Kidney epithelial cell (primary cell): ENCODE data around the gene MOV10L1. TPM values are rescaled to one million over a fixed set of nuclear protein-coding genes. Genes with fewer than 3 reads are reported as not detected.

Experiments used
- DNase-seq: peaks from one replicate; pipeline ENCODE4 v3.0.0-alpha.2; 2010; ENCODE audit warnings: low read depth
- H3K27me3 ChIP-seq: 2 replicates; pipeline ENCODE4 v1.6.0; 2011; ENCODE audit warnings: low read length; ENCODE audit not compliant: control insufficient read depth, insufficient read depth
- H3K36me3 ChIP-seq: 2 replicates; pipeline ENCODE4 v1.5.1; 2011; ENCODE audit warnings: low read length; ENCODE audit not compliant: control insufficient read depth, insufficient read depth
- H3K4me3 ChIP-seq: 2 replicates; pipeline ENCODE4 v1.5.1; 2011; ENCODE audit warnings: low read depth, mild to moderate bottlenecking, control low read depth, low read length
- CTCF ChIP-seq: IDR thresholded peaks from 2 replicates; pipeline ENCODE4 v1.5.1; 2011; ENCODE audit warnings: mild to moderate bottlenecking, moderate library complexity, low read length, control low read depth, inconsistent platforms; ENCODE audit not compliant: insufficient read depth, poor library complexity, severe bottlenecking
- total RNA-seq: library from RNA; depleted of rRNA; stranded (reverse); fragments of >200 nt; gene quantifications from 2 replicates; pipeline ENCODE4 v1.2.3, GENCODE V29; 2015

MOV10L1 gene
- total RNA-seq, 1 donor from 2014 or later, result 1.7 TPM

- H3K36me3 ChIP-seq, result no peaks in the 10 kb centered on the region
- TF ChIP-seq CTCF, result no peak
- H3K27me3 ChIP-seq, result no peaks in the 10 kb centered on the region
- no peak for DNase-seq
- H3K4me3 ChIP-seq, result no peak overlapping the region
Observed at GRCh38 chr22:50138041-50138440, 48.2 kb downstream of the MOV10L1 start.

- no peaks in the 10 kb centered on the region for H3K36me3 ChIP-seq
- peaks cover 4% of the 10 kb centered on the region for H3K27me3 ChIP-seq
- H3K4me3 ChIP-seq, result no peak overlapping the region
- DNase-seq, result no peak
- TF ChIP-seq CTCF, result no peak
Observed at GRCh38 chr22:50138988-50139387, 49.2 kb downstream of the MOV10L1 start.

GRCh38 chr22:50139843-50140415, 50.1 kb downstream of the MOV10L1 start:
- Histone ChIP-seq H3K4me3 (no peak overlapping the region), H3K27me3 (peaks cover 6% of the 10 kb centered on the region), H3K36me3 (no peaks in the 10 kb centered on the region)
- no peak for TF ChIP-seq CTCF
- DNase-seq, result no peak

- Histone ChIP-seq H3K36me3 (no peaks in the 10 kb centered on the region), H3K27me3 (peaks cover 6% of the 10 kb centered on the region), H3K4me3 (no peak overlapping the region)
- no peak for TF ChIP-seq CTCF
- DNase-seq, result no peak
Observed at GRCh38 chr22:50140615-50141014, 50.8 kb downstream of the MOV10L1 start.

GRCh38 chr22:50141462-50141861, 51.7 kb downstream of the MOV10L1 start:
- H3K27me3 ChIP-seq, result peaks cover 13% of the 10 kb centered on the region
- no peak overlapping the region for H3K4me3 ChIP-seq
- DNase-seq, result no peak
- no peak for TF ChIP-seq CTCF
- no peaks in the 10 kb centered on the region for H3K36me3 ChIP-seq

- TF ChIP-seq CTCF, result peak; percentile 13
- Histone ChIP-seq H3K27me3 (peaks cover 13% of the 10 kb centered on the region), H3K4me3 (no peak overlapping the region), H3K36me3 (no peaks in the 10 kb centered on the region)
- DNase-seq, result no peak
Observed at GRCh38 chr22:50141891-50142363, 52.1 kb downstream of the MOV10L1 start.
